ENCODE measurements around the gene SIAH3.
"Not testable (repeated sequence)": the region's sequence is repeated elsewhere in the genome, so short reads cannot be mapped to it uniquely, and the experiment has no call there.

Gene SIAH3

GRCh38 chr13:45879666-45880065 is 28.1 kb upstream of the SIAH3 start:
- in situ Hi-C loops (cut with MboI; ENCODE audit: low pct_unique_long_range_greater_than_20kb, low sequenced_read_pairs, unreplicated experiment): no loop called here

GRCh38 chr13:45878966-45879365 is 27.4 kb upstream of the SIAH3 start:
- TF ChIP-seq CTCF (IDR thresholded peaks at IDR 0.05; ENCODE audit: extremely low read depth, insufficient read depth, missing control alignments): no peak
- DNase-seq (ENCODE audit: low spot score): no peak
- in situ Hi-C loops (cut with MboI; ENCODE audit: low pct_unique_long_range_greater_than_20kb, low sequenced_read_pairs, unreplicated experiment): no loop called here

More at GRCh38 chr13:45879666-45880065, 28.1 kb upstream of the SIAH3 start:
- no peak for DNase-seq (ENCODE audit: low spot score)
- TF ChIP-seq CTCF (IDR thresholded peaks at IDR 0.05; ENCODE audit: extremely low read depth, insufficient read depth, missing control alignments): no peak

- TF ChIP-seq CTCF (IDR thresholded peaks at IDR 0.05; ENCODE audit: extremely low read depth, insufficient read depth, missing control alignments): no peak
- in situ Hi-C loops (cut with MboI; ENCODE audit: low pct_unique_long_range_greater_than_20kb, low sequenced_read_pairs, unreplicated experiment): no loop called here
- DNase-seq (ENCODE audit: low spot score): no peak
Observed at GRCh38 chr13:45876781-45877180, 25.2 kb upstream of the SIAH3 start.

GRCh38 chr13:45875951-45876350 is 24.4 kb upstream of the SIAH3 start:
- in situ Hi-C loops (cut with MboI; ENCODE audit: low pct_unique_long_range_greater_than_20kb, low sequenced_read_pairs, unreplicated experiment): no loop called here
- no peak for DNase-seq (ENCODE audit: low spot score)
- TF ChIP-seq CTCF (IDR thresholded peaks at IDR 0.05; ENCODE audit: extremely low read depth, insufficient read depth, missing control alignments): no peak

GRCh38 chr13:45873491-45874325 is 22.2 kb upstream of the SIAH3 start:
- in situ Hi-C loops (cut with MboI; ENCODE audit: low pct_unique_long_range_greater_than_20kb, low sequenced_read_pairs, unreplicated experiment): no loop called here
- no peak for DNase-seq (ENCODE audit: low spot score)
- no peak for TF ChIP-seq CTCF (IDR thresholded peaks at IDR 0.05; ENCODE audit: extremely low read depth, insufficient read depth, missing control alignments)

GRCh38 chr13:45872566-45872965 is 21.0 kb upstream of the SIAH3 start:
- no peak for DNase-seq (ENCODE audit: low spot score)
- no peak for TF ChIP-seq CTCF (IDR thresholded peaks at IDR 0.05; ENCODE audit: extremely low read depth, insufficient read depth, missing control alignments)
- in situ Hi-C loops (cut with MboI; ENCODE audit: low pct_unique_long_range_greater_than_20kb, low sequenced_read_pairs, unreplicated experiment): no loop called here

- DNase-seq (ENCODE audit: low spot score); in situ Hi-C loops (cut with MboI; ENCODE audit: low pct_unique_long_range_greater_than_20kb, low sequenced_read_pairs, unreplicated experiment): not testable (repeated sequence)
Observed at GRCh38 chr13:45871201-45871600, 19.6 kb upstream of the SIAH3 start.
